ENCODE results near the gene NUDT7.

The NUDT7 gene

DNA sequence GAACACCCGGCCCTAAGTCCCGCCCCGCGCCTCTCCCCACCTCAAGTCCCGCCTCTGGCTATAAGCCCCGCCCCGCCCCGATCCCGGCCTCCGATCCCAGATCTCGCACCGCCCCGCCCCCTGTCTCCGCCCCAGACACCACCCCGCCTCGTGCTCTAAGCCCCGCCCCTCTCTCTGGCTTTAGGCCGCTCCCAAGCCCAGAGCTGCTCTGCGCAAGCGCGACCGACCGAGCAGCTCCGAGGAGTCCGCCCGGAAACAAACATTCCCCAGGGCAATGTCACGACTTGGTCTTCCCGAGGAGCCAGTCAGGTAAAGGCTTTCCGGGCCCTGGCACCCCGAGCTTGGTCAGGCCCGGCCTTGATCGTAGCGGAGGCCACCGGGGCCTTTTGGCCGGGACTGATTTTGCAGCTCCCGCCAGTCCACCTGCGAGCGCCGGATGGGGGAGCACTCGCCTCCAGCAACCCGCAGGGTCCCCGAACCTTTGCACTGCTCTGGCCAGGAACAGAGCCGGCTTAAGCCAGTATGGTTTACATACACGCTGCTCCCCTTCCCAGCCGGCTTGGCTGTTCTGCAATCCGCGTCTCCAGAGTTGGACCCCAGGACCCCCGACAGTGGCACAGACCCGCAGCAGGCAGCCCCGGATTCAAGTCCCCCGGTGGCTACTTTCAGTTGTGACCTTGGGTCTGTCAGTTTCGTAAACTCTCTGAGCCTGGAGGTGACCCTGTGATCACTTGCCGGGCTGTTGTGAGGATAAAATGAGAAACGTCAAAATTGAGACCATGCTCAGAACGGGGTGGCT lies at the start of gene NUDT7:
TSS of gene NUDT7 (plus strand) at position 206 of the 799 bp plus-strand sequence. CDS start at position 275, 69 bp downstream.
- DNase-seq = peak; percentile 100

GRCh38 chr16:77674888-77675287 lies 47.4 kb upstream of the NUDT7 start:
- no peak for DNase-seq

DNA sequence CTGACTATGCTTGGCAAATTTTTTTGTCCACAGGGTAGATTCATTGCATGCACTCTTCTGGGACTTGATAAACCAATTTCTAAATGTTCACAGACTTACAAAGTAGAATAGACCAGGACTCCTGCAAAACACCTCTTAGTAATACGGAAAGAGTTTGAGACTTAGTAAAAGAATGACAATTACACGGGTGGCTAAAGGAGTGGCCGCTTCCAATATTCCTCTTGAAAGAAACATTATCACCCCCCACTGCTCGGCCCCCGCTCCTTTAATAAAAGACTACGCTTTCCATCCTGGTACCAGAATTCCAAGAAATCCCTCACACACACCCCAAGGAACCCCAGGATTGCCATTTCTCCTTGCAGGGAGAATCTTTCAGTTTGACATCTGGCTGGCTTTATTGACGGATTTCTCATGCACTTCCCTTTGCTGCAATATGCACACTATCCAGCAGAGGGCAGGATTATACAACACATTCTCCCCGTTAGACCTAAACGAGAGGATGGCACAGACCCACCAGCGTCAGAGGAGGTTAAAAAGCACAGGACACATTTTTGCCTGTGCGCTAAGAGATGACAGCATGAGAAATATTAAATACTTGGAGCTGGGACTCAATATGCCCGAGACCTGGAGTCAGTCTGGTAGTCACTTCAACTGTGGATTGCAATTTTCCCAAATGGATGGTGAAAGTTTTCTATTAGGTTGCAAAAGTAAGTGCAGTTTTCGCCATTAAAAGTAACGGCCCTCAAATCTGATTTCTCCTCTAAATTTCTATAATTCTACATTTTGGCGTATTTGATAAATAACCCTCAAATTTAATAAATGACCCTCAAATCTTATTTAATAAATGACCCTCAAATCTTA lies 46.6 kb upstream of the NUDT7 start:
- DNase-seq = peak; percentile 65

DNA sequence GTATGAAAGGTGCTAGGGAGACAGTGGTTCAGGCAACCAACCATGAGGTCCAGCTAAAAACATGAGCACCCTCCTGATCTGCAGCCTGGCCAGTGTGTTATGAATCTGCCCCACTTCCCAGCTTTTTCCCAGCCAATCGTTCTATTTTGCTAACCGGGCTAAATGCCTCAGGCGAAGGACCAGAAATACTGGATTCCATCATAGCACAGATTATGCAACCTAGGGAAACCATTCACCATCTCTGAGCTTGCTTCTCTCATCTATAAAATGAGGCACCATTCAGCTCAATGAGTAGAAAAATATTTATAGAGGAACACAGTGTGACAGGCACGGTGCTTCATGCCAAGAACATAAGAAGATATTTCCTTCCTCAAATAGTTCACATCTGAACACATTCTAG lies 45.2 kb upstream of the NUDT7 start:
- DNase-seq = no peak

DNA sequence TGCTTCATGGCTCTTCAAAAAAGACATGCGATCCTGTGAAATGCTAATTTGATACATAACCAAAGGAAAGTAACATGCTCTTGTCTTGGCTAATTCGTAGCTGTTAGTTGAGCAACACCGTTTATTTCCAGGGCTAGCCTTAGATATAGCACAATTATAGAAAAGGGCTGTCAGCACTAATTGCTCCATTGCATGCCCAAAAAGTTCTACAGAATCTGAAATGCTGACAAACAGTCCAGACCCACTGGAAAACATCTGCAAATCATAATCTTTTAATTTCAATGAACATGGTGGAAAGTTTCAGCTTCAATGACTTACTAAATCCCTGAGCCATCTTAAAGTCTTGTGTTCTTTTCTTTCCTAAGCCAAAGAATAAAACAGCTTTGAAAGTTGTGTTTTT lies 42.9 kb upstream of the NUDT7 start:
- no peak for DNase-seq

DNA sequence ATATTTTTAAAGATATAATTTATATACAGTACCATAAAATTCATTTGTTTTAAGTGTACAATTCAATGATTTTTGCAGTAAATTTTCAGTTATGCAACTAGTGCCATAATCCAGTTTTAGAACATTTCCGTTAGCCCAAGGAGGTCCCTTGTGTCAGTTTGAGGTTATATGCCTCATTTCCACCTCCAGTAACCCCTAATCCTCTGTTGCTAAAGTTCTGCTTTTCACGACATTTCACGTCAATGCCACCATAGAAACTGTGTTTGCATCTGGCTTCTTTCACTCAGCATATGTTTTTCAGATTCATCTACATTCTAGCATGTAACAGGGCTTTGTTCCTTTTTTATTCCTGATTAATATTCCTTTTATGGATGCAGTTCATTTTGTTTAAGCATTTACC lies 42.4 kb upstream of the NUDT7 start:
- no peak for DNase-seq

DNA sequence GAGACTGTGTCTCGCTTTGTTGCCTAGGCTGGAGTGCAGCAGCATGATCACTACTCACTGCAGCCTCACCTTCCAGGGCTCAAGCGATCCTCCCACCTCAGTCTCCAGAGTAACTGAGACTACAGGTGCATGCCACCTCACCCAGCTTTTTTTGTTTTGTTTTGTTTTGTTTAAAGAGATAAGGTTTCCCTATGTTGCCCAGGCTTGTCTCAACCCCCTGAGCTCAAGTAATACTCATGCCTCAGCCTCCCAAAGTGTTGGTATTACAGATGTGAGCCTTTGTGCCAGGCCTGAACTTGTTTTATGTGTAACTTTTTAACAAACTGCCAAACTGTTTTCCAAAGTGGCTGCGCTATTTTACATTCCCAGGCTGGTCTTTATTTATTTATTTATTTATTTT lies 41.8 kb upstream of the NUDT7 start:
- no peak for DNase-seq

DNA sequence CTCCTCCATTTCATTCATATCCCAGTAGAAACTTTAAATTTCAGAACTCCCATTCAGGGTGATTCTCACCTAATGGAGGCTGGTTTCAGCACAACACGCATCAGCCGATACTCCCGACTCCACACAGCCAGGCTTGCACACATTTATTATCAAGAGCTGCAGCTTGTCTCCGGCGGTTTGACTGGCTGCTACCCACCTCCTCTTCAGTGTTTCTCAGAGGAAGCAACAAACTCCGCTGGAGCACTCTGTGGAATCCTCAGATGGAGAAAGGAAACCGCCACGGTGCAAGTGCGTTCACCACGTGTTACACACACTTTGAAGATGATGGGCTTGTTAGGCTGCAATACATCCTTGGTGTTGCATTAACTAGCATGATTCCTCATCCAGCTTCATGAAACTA lies 39.7 kb upstream of the NUDT7 start:
- DNase-seq = no peak

GRCh38 chr16:77683397-77684180 lies 38.7 kb upstream of the NUDT7 start:
- DNase-seq = no peak

GRCh38 chr16:77684181-77684526 lies 38.2 kb upstream of the NUDT7 start:
- no peak for DNase-seq

DNA sequence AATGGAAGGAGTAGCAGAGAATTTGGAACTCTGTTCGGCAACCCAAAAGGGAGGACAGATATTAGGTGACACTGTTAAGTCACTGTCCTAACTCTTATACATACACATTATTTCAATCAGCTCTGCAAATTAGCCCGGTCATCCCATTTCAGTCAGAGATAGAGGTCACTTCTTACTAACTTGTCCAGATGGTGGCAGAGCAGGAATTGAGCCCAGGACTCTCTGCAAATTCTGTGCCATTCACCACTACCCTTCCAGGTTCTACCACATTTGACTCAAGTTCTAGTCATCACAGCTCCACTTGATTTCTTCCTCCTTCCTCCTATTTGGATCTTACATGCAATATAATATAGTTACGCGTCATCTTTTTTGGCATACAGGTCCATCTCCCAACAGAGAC lies 35.9 kb upstream of the NUDT7 start:
- no peak for DNase-seq

DNA sequence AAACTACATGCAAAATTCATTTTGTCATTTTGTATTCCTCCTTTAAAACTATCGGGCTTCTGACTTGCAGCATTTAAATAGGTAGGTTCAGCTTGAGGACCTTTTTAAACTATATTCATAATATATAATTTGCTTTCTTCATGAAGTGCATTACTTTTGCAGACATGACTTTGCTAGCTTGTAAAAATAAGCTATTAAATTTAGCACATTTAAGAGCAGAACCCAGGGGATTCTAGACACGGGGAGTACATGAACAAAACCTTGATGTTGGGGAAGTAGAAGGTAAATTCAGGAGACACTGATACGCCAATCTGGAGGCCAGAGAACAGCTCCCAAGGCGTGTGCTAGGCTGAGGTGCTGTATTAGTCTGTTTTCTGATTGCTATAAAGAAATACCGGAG lies 32.3 kb upstream of the NUDT7 start:
- DNase-seq = no peak

- DNase-seq = no peak
Observed at GRCh38 chr16:77690416-77690815, 31.9 kb upstream of the NUDT7 start.

DNA sequence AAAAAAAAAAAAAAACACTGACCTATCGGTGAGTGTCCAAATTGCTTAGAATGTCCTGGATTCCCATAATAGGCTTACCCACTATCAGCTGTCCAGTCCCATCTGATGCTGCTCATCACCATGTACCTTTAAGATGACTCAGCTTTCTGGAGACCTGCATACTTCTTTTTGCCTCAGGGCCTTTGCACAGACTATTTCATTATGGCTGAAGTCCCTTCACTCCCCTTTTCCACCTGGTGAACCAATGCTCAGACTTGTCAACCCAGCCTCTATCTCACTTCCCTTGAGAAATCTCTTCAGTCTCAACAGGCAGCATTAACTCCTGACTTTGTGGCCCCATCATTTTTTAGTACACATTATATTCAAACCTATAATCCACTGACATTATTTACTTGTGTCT lies 29.7 kb upstream of the NUDT7 start:
- no peak for DNase-seq

GRCh38 chr16:77696149-77696548 lies 26.2 kb upstream of the NUDT7 start:
- no peak for DNase-seq

GRCh38 chr16:77700846-77701245 lies 21.5 kb upstream of the NUDT7 start:
- DNase-seq = no peak

GRCh38 chr16:77705351-77705750 lies 17.0 kb upstream of the NUDT7 start:
- DNase-seq = no peak

GRCh38 chr16:77711179-77711578 lies 11.1 kb upstream of the NUDT7 start:
- no peak for DNase-seq

DNA sequence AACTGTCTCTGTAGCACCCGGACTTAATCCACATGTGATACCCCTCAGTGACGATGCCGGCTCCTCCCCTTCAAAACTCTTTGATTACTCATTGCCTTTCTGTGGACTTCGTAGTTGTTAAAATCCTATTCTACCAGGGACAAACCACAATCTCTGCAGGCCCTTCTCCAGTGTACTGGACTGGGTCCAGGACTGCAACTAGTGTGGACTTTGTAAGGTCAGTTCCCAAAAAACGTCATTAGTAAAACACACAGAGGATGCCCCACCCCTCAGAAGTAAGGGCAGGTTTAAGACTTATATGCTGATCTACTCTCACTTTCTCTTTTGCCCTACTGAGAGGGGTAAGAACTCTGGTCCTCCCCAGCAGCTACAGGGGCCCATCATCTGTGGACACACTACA lies 10.5 kb upstream of the NUDT7 start:
- no peak for DNase-seq

GRCh38 chr16:77715145-77715544 lies 7.2 kb upstream of the NUDT7 start:
- no peak for DNase-seq

GRCh38 chr16:77721752-77722308 lies 484 bp upstream of the NUDT7 start:
- no peak for DNase-seq

GRCh38 chr16:77723108-77723514 lies 797 bp downstream of the NUDT7 start:
- DNase-seq = no peak

DNA sequence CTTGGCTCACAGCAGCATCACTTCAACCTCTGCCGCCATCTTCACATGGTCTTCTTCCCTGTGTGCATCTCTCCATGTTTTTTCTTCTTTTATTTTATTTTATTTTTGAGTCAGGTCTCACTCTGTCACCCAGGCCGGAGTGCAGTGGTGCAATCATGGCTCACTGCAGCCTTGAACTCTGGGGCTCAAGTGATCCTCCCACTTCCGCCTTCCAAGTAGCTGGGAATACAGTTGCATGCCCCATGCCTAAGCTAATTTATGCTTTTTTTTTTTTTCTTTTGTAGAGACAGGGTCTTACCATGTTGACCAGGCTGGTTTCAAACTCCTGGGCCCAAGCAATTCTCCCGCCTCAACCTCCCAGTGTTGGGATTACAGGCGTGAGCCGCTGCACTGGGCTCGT lies 1.9 kb downstream of the NUDT7 start:
- DNase-seq = no peak

All from CD4-positive, alpha-beta T cell treated with Interleukin-17A for 4 hours (primary cell).